Measurements from ENCODE around the gene TREX2. TPM values are rescaled to one million over a fixed set of nuclear protein-coding genes. Genes with fewer than 3 reads are reported as not detected.

Gene TREX2
- total RNA-seq, 3 donors from 2014 or later = 1.0 to 4.3 (median 1.9) TPM

GRCh38 chrX:153430796-153431195, 15.1 kb downstream of the TREX2 start:
- peaks cover 0 to 47% of the 10 kb centered on the region in 2 donors for H3K27me3 ChIP-seq
- no peak overlapping the region for H3K27ac ChIP-seq
- peaks cover 11 to 14% of the 10 kb centered on the region in 2 donors for H3K9me3 ChIP-seq
- no peak for DNase-seq (ENCODE audit: low spot score in 2 of 2)
- intact Hi-C loops (cut with DNase I; ENCODE audit: low total_unique reads) = no loop called here
- H3K4me3 ChIP-seq = no peak overlapping the region
- no peaks in the 10 kb centered on the region for H3K36me3 ChIP-seq
- TF ChIP-seq CTCF (IDR thresholded peaks at IDR 0.05) (no peak), POLR2AphosphoS5 (IDR thresholded peaks at IDR 0.05) (no peak), POLR2A (IDR thresholded peaks at IDR 0.05) (no peak)
- H3K4me1 ChIP-seq = no peaks in the 10 kb centered on the region

- intact Hi-C loops (cut with DNase I; ENCODE audit: low total_unique reads) = loop anchor here (10.0 kb wide), 1 partner anchor 1799 kb away; no protein-coding TSS in a partner anchor
Measured at GRCh38 chrX:153426204-153426603, 19.7 kb downstream of the TREX2 start.

GRCh38 chrX:153423652-153424051, 22.2 kb downstream of the TREX2 start:
- Histone ChIP-seq H3K9me3 (no peaks in the 10 kb centered on the region), H3K4me1 (no peaks in the 10 kb centered on the region), H3K27me3 (peaks cover 0 to 51% of the 10 kb centered on the region in 2 donors), H3K36me3 (no peaks in the 10 kb centered on the region), H3K4me3 (no peak overlapping the region), H3K27ac (no peak overlapping the region)
- peak in 1 of 2 donors; percentile 7 for DNase-seq (ENCODE audit: low spot score in 2 of 2)
- intact Hi-C loops (cut with DNase I; ENCODE audit: low total_unique reads) = loop anchor here (10.0 kb wide), 1 partner anchor 1801 kb away; no protein-coding TSS in a partner anchor
- TF ChIP-seq POLR2A (IDR thresholded peaks at IDR 0.05) (no peak), POLR2AphosphoS5 (IDR thresholded peaks at IDR 0.05) (no peak), CTCF (IDR thresholded peaks at IDR 0.05) (no peak)

More at GRCh38 chrX:153426204-153426603, 19.7 kb downstream of the TREX2 start:
- DNase-seq (ENCODE audit: low spot score in 2 of 2) = no peak
- peaks cover 0 to 42% of the 10 kb centered on the region in 2 donors for H3K27me3 ChIP-seq
- H3K4me1 ChIP-seq = no peaks in the 10 kb centered on the region
- H3K4me3 ChIP-seq = no peak overlapping the region
- H3K27ac ChIP-seq = no peak overlapping the region
- TF ChIP-seq CTCF (IDR thresholded peaks at IDR 0.05) (no peak), POLR2AphosphoS5 (IDR thresholded peaks at IDR 0.05) (no peak), POLR2A (IDR thresholded peaks at IDR 0.05) (no peak)
- H3K9me3 ChIP-seq = peaks cover 5 to 9% of the 10 kb centered on the region in 2 donors
- no peaks in the 10 kb centered on the region for H3K36me3 ChIP-seq

GRCh38 chrX:153421856-153422255, 24.0 kb downstream of the TREX2 start:
- TF ChIP-seq POLR2A (IDR thresholded peaks at IDR 0.05) = no peak
- intact Hi-C loops (cut with DNase I; ENCODE audit: low total_unique reads) = loop anchor here (10.0 kb wide), 1 partner anchor 1803 kb away; no protein-coding TSS in a partner anchor
- peaks cover 0 to 69% of the 10 kb centered on the region in 2 donors for H3K27me3 ChIP-seq
- H3K27ac ChIP-seq = no peak overlapping the region
- H3K36me3 ChIP-seq = no peaks in the 10 kb centered on the region
- no peaks in the 10 kb centered on the region for H3K9me3 ChIP-seq
- H3K4me3 ChIP-seq = no peak overlapping the region
- no peaks in the 10 kb centered on the region for H3K4me1 ChIP-seq
- peak in 1 of 2 donors; percentile 10 for DNase-seq (ENCODE audit: low spot score in 2 of 2)

GRCh38 chrX:153420851-153421599, 24.8 kb downstream of the TREX2 start:
- intact Hi-C loops (cut with DNase I; ENCODE audit: low total_unique reads) = loop anchor here (10.0 kb wide), 1 partner anchor 1804 kb away; no protein-coding TSS in a partner anchor
- no peaks in the 10 kb centered on the region for H3K9me3 ChIP-seq
- TF ChIP-seq POLR2AphosphoS5 (IDR thresholded peaks at IDR 0.05) = no peak
- TF ChIP-seq CTCF (IDR thresholded peaks at IDR 0.05) = no peak
- TF ChIP-seq POLR2A (IDR thresholded peaks at IDR 0.05) = no peak

More at GRCh38 chrX:153420851-153421599, 24.8 kb downstream of the TREX2 start:
- peak in 1 of 2 donors; percentile 9 for DNase-seq (ENCODE audit: low spot score in 2 of 2)
- H3K36me3 ChIP-seq = no peaks in the 10 kb centered on the region
- H3K27me3 ChIP-seq = peaks cover 0 to 76% of the 10 kb centered on the region in 2 donors
- H3K4me3 ChIP-seq = no peak overlapping the region
- no peak overlapping the region for H3K27ac ChIP-seq
- no peaks in the 10 kb centered on the region for H3K4me1 ChIP-seq

All from breast epithelium (tissue), 4 donors.